HepG2 (cell line): ENCODE measurements around the gene TMEM247. TPM values are rescaled to one million over a fixed set of nuclear protein-coding genes. Genes with fewer than 3 reads are reported as not detected.
A peak's percentile ranks its signal among the peaks of the same experiment; 100 is the strongest.

ENCODE experiments used
- ATAC-seq: fragments of 200-7000 bp; cut with Tn5 transposase; 3 replicates; pipeline ENCODE4 v1.9.1; 2020; ENCODE audit warnings: mild to moderate bottlenecking, moderate library complexity
- BruUV-seq: library from RNA; stranded (reverse); fragments of 400-500 nt; replicated peaks from 2 replicates; lab custom pipeline; 2021; lab: Mats Ljungman, UMichigan
- CTCF ChIA-PET: fragments of 300-600 bp; formaldehyde crosslinking; extraction: SDS; loops from one replicate; lab custom pipeline; 2021; ENCODE audit warnings: low total read pairs, inconsistent platforms, low intra/inter-chr PET ratio; lab: Yijun Ruan, JAX
- POLR2A ChIA-PET: fragments of 350-600 bp; sonication (Branson Sonifier 250); formaldehyde crosslinking; loops from one replicate; lab custom pipeline; 2020; ENCODE audit warnings: antibody characterized with exemption, inconsistent platforms; lab: Yijun Ruan, JAX
- DNase-seq: peaks from one replicate; pipeline ENCODE4 v3.0.0-alpha.2; 2015; ENCODE audit warnings: low spot score
- FAIRE-seq: peaks from 3 replicates; lab custom pipeline; 2011; peaks lifted over from hg19 to GRCh38; lab: Jason Lieb, UNC
- H2AFZ ChIP-seq: one replicate; pipeline ENCODE4 v1.6.1; 2011; ENCODE audit warnings: low read length, inconsistent platforms
- H3K27ac ChIP-seq: fragments of 300-600 bp; 3 replicates; pipeline ENCODE4 v1.8.0; 2011; ENCODE audit warnings: mixed run types, mild to moderate bottlenecking, mixed read lengths, low read length, inconsistent platforms; ENCODE audit not compliant: insufficient read depth; ENCODE audit errors: extremely low read length
- H3K27me3 ChIP-seq, 2 experiments: fragments of 200-600 bp in 1 of 2; 2 replicates in 1 of 2; 3 replicates in 1 of 2; pipeline versions ENCODE4 v1.6.0 to v1.8.0; 2011; ENCODE audit warnings: low read length in 2 of 2, mild to moderate bottlenecking in 2 of 2, moderate library complexity in 2 of 2, inconsistent platforms in 1 of 2; ENCODE audit not compliant: insufficient read depth in 2 of 2, control insufficient read depth in 1 of 2
- H3K36me3 ChIP-seq, 2 experiments: fragments of 200-600 bp in 1 of 2; replicated peaks in 1 of 2; 2 replicates in 1 of 2; 3 replicates in 1 of 2; pipeline versions ENCODE4 v1.5.1 to v1.8.0; 2011; ENCODE audit warnings: low read length in 2 of 2, inconsistent platforms in 1 of 2; ENCODE audit not compliant: insufficient read depth in 2 of 2, control insufficient read depth in 1 of 2
- H3K4me1 ChIP-seq: 2 replicates; pipeline ENCODE4 v1.5.1; 2012; ENCODE audit warnings: low read length, inconsistent platforms; ENCODE audit not compliant: insufficient read depth
- H3K4me2 ChIP-seq: 2 replicates; pipeline ENCODE4 v1.6.0; 2011; ENCODE audit warnings: low read depth, low read length, inconsistent platforms
- H3K4me3 ChIP-seq, 3 experiments: fragments of 200-600 bp in 1 of 3; sonication (generic), shearing (Covaris generic) in 1 of 3; replicated peaks in 1 of 3; 2 replicates each; pipeline ENCODE4 v1.5.1; 2011 to 2016; ENCODE audit warnings: low read length in 3 of 3, inconsistent platforms in 2 of 3, low read depth in 2 of 3, mild to moderate bottlenecking in 2 of 3, control low read depth in 1 of 3, mixed read lengths in 1 of 3; ENCODE audit not compliant: insufficient read depth in 1 of 3
- H3K79me2 ChIP-seq: one replicate; pipeline ENCODE4 v1.6.1; 2011; ENCODE audit warnings: low read length, inconsistent platforms; ENCODE audit not compliant: insufficient read depth
- H3K9ac ChIP-seq: 2 replicates; pipeline ENCODE4 v1.6.0; 2011; ENCODE audit warnings: mild to moderate bottlenecking, low read depth, low read length, inconsistent platforms; ENCODE audit not compliant: insufficient read depth
- H3K9me3 ChIP-seq: 2 replicates; pipeline ENCODE4 v1.5.1; 2012; ENCODE audit warnings: mild to moderate bottlenecking, low read length
- H4K20me1 ChIP-seq: 2 replicates; pipeline ENCODE4 v1.6.0; 2011; ENCODE audit warnings: inconsistent platforms, mild to moderate bottlenecking, low read length, moderate library complexity; ENCODE audit not compliant: insufficient read depth
- ASH2L ChIP-seq: fragments of 300-600, 200-600 bp; sonication (generic); IDR thresholded peaks from 2 replicates; pipeline ENCODE4 v1.7.0; 2017; ENCODE audit warnings: low read depth, mild to moderate bottlenecking, moderate library complexity, mixed read lengths, low read length; ENCODE audit not compliant: insufficient read length
- CBX2 ChIP-seq, 2 experiments: fragments of 200-600 bp in 1 of 2; sonication (generic); formaldehyde crosslinking in 1 of 2; IDR thresholded peaks; 2 replicates each; pipeline versions ENCODE4 v1.7.0 to v1.8.1; 2018 to 2022; ENCODE audit warnings: low read depth in 2 of 2, low read length in 1 of 2, mild to moderate bottlenecking in 1 of 2, missing genetic modification reagents in 1 of 2
- CHCHD3 ChIP-seq: sonication (generic); formaldehyde crosslinking; IDR thresholded peaks from 2 replicates; pipeline ENCODE4 v1.8.0; 2022; ENCODE audit warnings: mild to moderate bottlenecking, missing genetic modification reagents, moderate library complexity
- MED1 ChIP-seq: sonication (generic); formaldehyde crosslinking; IDR thresholded peaks from 2 replicates; pipeline ENCODE4 v1.4.0; 2020; ENCODE audit warnings: missing genetic modification reagents
- NFIC ChIP-seq: IDR thresholded peaks from 2 replicates; pipeline ENCODE4 v1.6.1; 2012; ENCODE audit warnings: mild to moderate bottlenecking, low read length, inconsistent platforms
- PHF8 ChIP-seq: sonication (generic); formaldehyde crosslinking; IDR thresholded peaks from 2 replicates; pipeline ENCODE4 v1.5.0; 2020; ENCODE audit warnings: missing genetic modification reagents
- RCOR2 ChIP-seq: IDR thresholded peaks from 2 replicates; pipeline ENCODE4 v1.6.1; 2016; ENCODE audit warnings: missing biosample characterization, missing genetic modification reagents
- ZFP36 ChIP-seq: fragments of 150-350 bp; IDR thresholded peaks from 2 replicates; pipeline ENCODE4 v1.6.1; 2018; ENCODE audit warnings: borderline replicate concordance, low read length, low read depth; ENCODE audit not compliant: partially characterized antibody
- ZFYVE20 ChIP-seq: sonication (generic); formaldehyde crosslinking; IDR thresholded peaks from 2 replicates; pipeline ENCODE4 v1.8.0; 2023; ENCODE audit warnings: low read depth, mild to moderate bottlenecking, moderate library complexity, missing genetic modification reagents, borderline replicate concordance
- ZNF598 ChIP-seq: sonication (generic); formaldehyde crosslinking; IDR thresholded peaks from 2 replicates; pipeline ENCODE4 v1.5.1; 2020; ENCODE audit warnings: mild to moderate bottlenecking, missing genetic modification reagents, borderline replicate concordance
- ZNF878 ChIP-seq: sonication (generic); formaldehyde crosslinking; IDR thresholded peaks from 2 replicates; pipeline ENCODE4 v1.8.1; 2023; ENCODE audit warnings: mild to moderate bottlenecking, missing genetic modification reagents, moderate library complexity
- WGBS: methylation state at CpG from one replicate; pipeline ENCODE4 v1.1.6; 2017; ENCODE audit warnings: low lambda C conversion rate; 5-methylcytosine and 5-hydroxymethylcytosine counted together
- in situ Hi-C: cut with HindIII; loops from 2 replicates; pipeline ENCODE4 v1.10.0; 2017; ENCODE audit warnings: low pct_unique_long_range_greater_than_20kb; ENCODE audit not compliant: extremely low pct_ligation_motif_present
- intact Hi-C: fragments of 100-400 bp; cut with micrococcal nuclease; formaldehyde crosslinking; loops from one replicate; pipeline ENCODE4 v1.10.0; 2022; ENCODE audit not compliant: unreplicated experiment
- polyA plus RNA-seq, 8 experiments: library from polyadenylated mRNA; depleted of rRNA in 3 of 8; stranded (reverse) in 7 of 8; unstranded in 1 of 8; fragments of >200 nt; fragmentation: Illumina TruSeq in 4 of 8; extraction: Trizol in 4 of 8; gene quantifications; 2 replicates each; pipeline versions ENCODE4 v1.2.1 to v1.2.3, GENCODE V29; 2011 to 2016; ENCODE audit warnings: low read depth in 4 of 8, missing spikeins in 1 of 8, mixed read lengths in 1 of 8; ENCODE audit not compliant: insufficient read depth in 1 of 8
- total RNA-seq, 5 experiments: library from RNA; depleted of rRNA; stranded (reverse); fragments of >200 nt; fragmentation: Illumina TruSeq; extraction: Trizol; gene quantifications; 2 replicates each; pipeline ENCODE4 v1.2.3, GENCODE V29; 2016; ENCODE audit warnings: low read depth in 1 of 5
- TF ChIP-seq, protein P1 (sequence below): sonication (generic); formaldehyde crosslinking; IDR thresholded peaks from 2 replicates; pipeline ENCODE4 v1.4.0; 2020; ENCODE audit warnings: missing genetic modification reagents, borderline replicate concordance

The TMEM247 gene
- total and polyA plus RNA-seq, 2 of the 13 experiments (the other 11 are each of a cell fraction or from before 2014, with no cell fraction given) = not detected

- WGBS = 63% methylated on average over 4 of the region's 4 CpGs
- BruUV-seq = no TSS peak
These were observed 19.3 kb downstream of the TMEM247 start for GRCh38 chr2:46498681-46499080.

DNA sequence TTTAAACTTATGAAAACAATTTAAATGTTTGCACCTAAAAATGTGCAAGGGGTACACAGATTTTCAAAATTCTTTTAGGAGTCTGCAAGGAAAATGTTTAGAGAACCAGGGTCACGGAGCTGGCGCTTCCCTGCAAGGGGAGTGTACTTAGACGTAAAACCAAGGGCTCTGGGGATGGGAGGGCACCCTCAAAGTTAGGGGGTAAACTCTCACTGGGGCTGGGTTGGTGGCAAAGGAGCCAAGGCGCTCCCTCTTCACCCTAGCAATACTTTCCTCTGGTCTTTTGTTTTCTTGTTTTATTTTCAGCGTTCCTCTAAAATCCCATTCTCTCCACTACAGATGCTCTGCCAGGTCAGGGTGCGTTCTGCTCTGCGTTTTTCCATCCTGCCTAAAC lies 20.0 kb downstream of the TMEM247 start:
- in situ Hi-C loops = no loop called here
- no peak for DNase-seq

More at GRCh38 chr2:46498681-46499080, 19.3 kb downstream of the TMEM247 start:
- Histone ChIP-seq H3K36me3 (no peaks in the 10 kb centered on the region), H3K9me3 (no peaks in the 10 kb centered on the region), H3K79me2 (no peaks in the 10 kb centered on the region), H3K27ac (no peak overlapping the region), H3K9ac (no peak overlapping the region), H3K27me3 (peaks cover 12 to 80% of the 10 kb centered on the region in 2 experiments; a peak in 4 of 5 replicates), H4K20me1 (no peaks in the 10 kb centered on the region), H3K4me1 (peaks cover 19% of the 10 kb centered on the region), H3K4me3 (no peak overlapping the region), H3K4me2 (no peak overlapping the region), H2AFZ (no peak overlapping the region)
- TF ChIP-seq RCOR2 = no peak
- no peak for TF ChIP-seq ZFYVE20
- TF ChIP-seq ZFP36 = no peak
- TF ChIP-seq ASH2L = no peak
- no peak for TF ChIP-seq ZNF598 (CRISPR knock-in tag)
- TF ChIP-seq PHF8 (CRISPR knock-in tag) = no peak
- TF ChIP-seq CHCHD3 = no peak
- TF ChIP-seq ZNF878 (CRISPR knock-in tag) = no peak
- no peak for FAIRE-seq
- in situ Hi-C loops (no loop called here), intact Hi-C loops (no loop called here)
- ChIA-PET POLR2A (no interaction called here), CTCF (no interaction called here)
- no peak for ATAC-seq
- DNase-seq = no peak

More for the DNA sequence above, 20.0 kb downstream of the TMEM247 start:
- no peak; the same call in 2 of the 3 replicates for ATAC-seq
- Histone ChIP-seq H3K9me3 (no peaks in the 10 kb centered on the region), H4K20me1 (no peaks in the 10 kb centered on the region), H3K27ac (no peak overlapping the region), H3K36me3 (no peaks in the 10 kb centered on the region), H3K79me2 (no peaks in the 10 kb centered on the region), H3K27me3 (peaks cover 12 to 75% of the 10 kb centered on the region in 2 experiments; a peak in 4 of 5 replicates), H3K4me2 (peak overlapping the region; percentile 98), H3K4me1 (peaks cover 19% of the 10 kb centered on the region), H3K4me3 (peak overlapping the region in 2 of 3 experiments; percentile 61 to 63; a peak in 2 of 6 replicates), H2AFZ (no peak overlapping the region), H3K9ac (no peak overlapping the region)
- intact Hi-C loops = no loop called here
- FAIRE-seq = no peak
- 31% methylated on average over 7 of the region's 7 CpGs for WGBS
- ChIA-PET POLR2A (no interaction called here), CTCF (no interaction called here)
- no TSS peak for BruUV-seq
- TF ChIP-seq, protein P1, sequence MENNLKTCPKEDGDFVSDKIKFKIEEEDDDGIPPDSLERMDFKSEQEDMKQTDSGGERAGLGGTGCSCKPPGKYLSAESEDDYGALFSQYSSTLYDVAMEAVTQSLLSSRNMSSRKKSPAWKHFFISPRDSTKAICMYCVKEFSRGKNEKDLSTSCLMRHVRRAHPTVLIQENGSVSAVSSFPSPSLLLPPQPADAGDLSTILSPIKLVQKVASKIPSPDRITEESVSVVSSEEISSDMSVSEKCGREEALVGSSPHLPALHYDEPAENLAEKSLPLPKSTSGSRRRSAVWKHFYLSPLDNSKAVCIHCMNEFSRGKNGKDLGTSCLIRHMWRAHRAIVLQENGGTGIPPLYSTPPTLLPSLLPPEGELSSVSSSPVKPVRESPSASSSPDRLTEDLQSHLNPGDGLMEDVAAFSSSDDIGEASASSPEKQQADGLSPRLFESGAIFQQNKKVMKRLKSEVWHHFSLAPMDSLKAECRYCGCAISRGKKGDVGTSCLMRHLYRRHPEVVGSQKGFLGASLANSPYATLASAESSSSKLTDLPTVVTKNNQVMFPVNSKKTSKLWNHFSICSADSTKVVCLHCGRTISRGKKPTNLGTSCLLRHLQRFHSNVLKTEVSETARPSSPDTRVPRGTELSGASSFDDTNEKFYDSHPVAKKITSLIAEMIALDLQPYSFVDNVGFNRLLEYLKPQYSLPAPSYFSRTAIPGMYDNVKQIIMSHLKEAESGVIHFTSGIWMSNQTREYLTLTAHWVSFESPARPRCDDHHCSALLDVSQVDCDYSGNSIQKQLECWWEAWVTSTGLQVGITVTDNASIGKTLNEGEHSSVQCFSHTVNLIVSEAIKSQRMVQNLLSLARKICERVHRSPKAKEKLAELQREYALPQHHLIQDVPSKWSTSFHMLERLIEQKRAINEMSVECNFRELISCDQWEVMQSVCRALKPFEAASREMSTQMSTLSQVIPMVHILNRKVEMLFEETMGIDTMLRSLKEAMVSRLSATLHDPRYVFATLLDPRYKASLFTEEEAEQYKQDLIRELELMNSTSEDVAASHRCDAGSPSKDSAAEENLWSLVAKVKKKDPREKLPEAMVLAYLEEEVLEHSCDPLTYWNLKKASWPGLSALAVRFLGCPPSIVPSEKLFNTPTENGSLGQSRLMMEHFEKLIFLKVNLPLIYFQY = no peak
- TF ChIP-seq NFIC = no peak
- 0 out of 2 replicates have a peak, but pooled peaks have one; percentile 27 for TF ChIP-seq CBX2 (IDR thresholded peaks at IDR 0.05; ENCODE audit: low read depth, low read length)
- peak; percentile 75; the same call in 1 of the 2 replicates for TF ChIP-seq CBX2 (CRISPR knock-in tag; IDR thresholded peaks at IDR 0.05; ENCODE audit: low read depth)
- no peak for TF ChIP-seq MED1
